PC-3 (cell line): ENCODE measurements around the gene AUTS2. TPM values are rescaled to one million over a fixed set of nuclear protein-coding genes. Genes with fewer than 3 reads are reported as not detected.

ENCODE experiments used
- ATAC-seq: fragments of 200-7000 bp; cut with Tn5 transposase; 2 replicates; pipeline ENCODE4 v1.9.1; 2020; ENCODE audit warnings: mild to moderate bottlenecking, moderate library complexity
- BruUV-seq: library from RNA; stranded (reverse); fragments of 400-500 nt; replicated peaks from 2 replicates; lab custom pipeline; 2021; lab: Mats Ljungman, UMichigan
- CTCF ChIA-PET: fragments of 300-600 bp; sonication (Branson Sonifier 250); formaldehyde crosslinking; loops from one replicate; lab custom pipeline; 2022; ENCODE audit warnings: antibody characterized with exemption; lab: Charles Lee
- POLR2A ChIA-PET: fragments of 300-600 bp; sonication (Branson Sonifier 250); formaldehyde crosslinking; loops from one replicate; lab custom pipeline; 2022; ENCODE audit warnings: antibody characterized with exemption; ENCODE audit not compliant: unreplicated experiment; lab: Charles Lee
- DNase-seq: peaks from one replicate; pipeline ENCODE4 v3.0.0-alpha.2; 2015
- H2AFZ ChIP-seq: fragments of 300-600 bp; sonication (generic); 2 replicates; pipeline ENCODE4 v1.6.0; 2016; ENCODE audit warnings: antibody characterized with exemption, low read length
- H3F3A ChIP-seq: fragments of 300-600 bp; sonication (generic); one replicate; pipeline ENCODE4 v1.6.0; 2017; ENCODE audit warnings: antibody characterized with exemption, low read length, control low read depth, mild to moderate bottlenecking; ENCODE audit not compliant: unreplicated experiment
- H3K27ac ChIP-seq: fragments of 300-600 bp; sonication (generic); 2 replicates; pipeline ENCODE4 v1.5.1; 2016; ENCODE audit warnings: mild to moderate bottlenecking, low read length
- H3K27me3 ChIP-seq: fragments of 300-600 bp; sonication (generic); 2 replicates; pipeline ENCODE4 v1.6.1; 2016; ENCODE audit warnings: low read length, mixed read lengths
- H3K36me3 ChIP-seq: fragments of 300-600 bp; sonication (generic); 2 replicates; pipeline ENCODE4 v1.6.1; 2016; ENCODE audit warnings: low read depth, mixed run types, low read length, mixed read lengths
- H3K4me1 ChIP-seq: fragments of 300-600 bp; sonication (generic); 2 replicates; pipeline ENCODE4 v1.5.1; 2016; ENCODE audit warnings: low read length; ENCODE audit not compliant: insufficient read depth
- H3K4me2 ChIP-seq: fragments of 300-600 bp; sonication (generic); 2 replicates; pipeline ENCODE4 v1.6.0; 2016; ENCODE audit warnings: low read length
- H3K4me3 ChIP-seq: fragments of 300-600 bp; sonication (generic); 2 replicates; pipeline ENCODE4 v1.5.1; 2016; ENCODE audit warnings: mild to moderate bottlenecking, low read length, mixed read lengths
- H3K79me2 ChIP-seq: fragments of 300-600 bp; sonication (generic); 2 replicates; pipeline ENCODE4 v1.6.1; 2017; ENCODE audit warnings: low read length, mixed read lengths
- H3K9ac ChIP-seq: fragments of 300-600 bp; sonication (generic); 2 replicates; pipeline ENCODE4 v1.6.0; 2016; ENCODE audit warnings: mild to moderate bottlenecking, low read length
- H3K9me2 ChIP-seq: fragments of 300-600 bp; sonication (generic); replicated peaks from 2 replicates; pipeline ENCODE4 v1.6.1; 2016; ENCODE audit warnings: mixed run types, low read length, mixed read lengths
- H3K9me3 ChIP-seq: fragments of 300-600 bp; sonication (generic); 2 replicates; pipeline ENCODE4 v1.6.1; 2016; ENCODE audit warnings: low read length, mixed read lengths
- H4K20me1 ChIP-seq: fragments of 300-600 bp; sonication (generic); 2 replicates; pipeline ENCODE4 v1.6.1; 2016; ENCODE audit warnings: low read length, mixed read lengths
- CTCF ChIP-seq: fragments of 300-600 bp; sonication (generic); conservative IDR thresholded peaks from 2 replicates; pipeline ENCODE4 v1.5.1; 2017; ENCODE audit warnings: antibody characterized with exemption, low read depth, mild to moderate bottlenecking, low read length
- EZH2 ChIP-seq: fragments of 300-600 bp; sonication (generic); IDR thresholded peaks from one replicate; pipeline ENCODE4 v1.6.1; 2017; ENCODE audit warnings: antibody characterized with exemption, mild to moderate bottlenecking, low read length; ENCODE audit not compliant: unreplicated experiment
- EZH2phosphoT487 ChIP-seq: fragments of 300-600 bp; sonication (generic); IDR thresholded peaks from 2 replicates; pipeline ENCODE4 v1.6.1; 2018; ENCODE audit warnings: mild to moderate bottlenecking, antibody characterized with exemption, low read length, borderline replicate concordance
- intact Hi-C: fragments of 100-400 bp; cut with micrococcal nuclease; formaldehyde crosslinking; loops from 2 replicates; pipeline ENCODE4 v1.9.0; 2023
- total RNA-seq: library from RNA; depleted of rRNA; stranded (reverse); fragments of >200 nt; gene quantifications from 2 replicates; pipeline ENCODE4 v1.2.3, GENCODE V29; 2014

Gene AUTS2
- total RNA-seq, 1 experiment from 2014 or later: not detected

GRCh38 chr7:70595755-70596597, 997.7 kb downstream of the AUTS2 start:
- H3K9me2 ChIP-seq: no peaks in the 10 kb centered on the region
- H3K27ac ChIP-seq: no peak overlapping the region
- H4K20me1 ChIP-seq: no peaks in the 10 kb centered on the region
- H3K27me3 ChIP-seq: no peaks in the 10 kb centered on the region
- no peaks in the 10 kb centered on the region for H3K36me3 ChIP-seq
- no peaks in the 10 kb centered on the region for H3F3A ChIP-seq
- H3K4me2 ChIP-seq: no peak overlapping the region
- H2AFZ ChIP-seq: no peak overlapping the region
- CTCF ChIA-PET: no interaction called here
- no TSS peak for BruUV-seq
- POLR2A ChIA-PET: no interaction called here
- H3K4me1 ChIP-seq: no peaks in the 10 kb centered on the region
- intact Hi-C loops: no loop called here
- H3K9ac ChIP-seq: no peak overlapping the region
- DNase-seq (no peak), ATAC-seq (no peak)
- TF ChIP-seq CTCF (no peak), EZH2phosphoT487 (no peak), EZH2 (no peak)
- no peaks in the 10 kb centered on the region for H3K9me3 ChIP-seq
- no peak overlapping the region for H3K4me3 ChIP-seq
- no peaks in the 10 kb centered on the region for H3K79me2 ChIP-seq

GRCh38 chr7:70596598-70596913, 998.3 kb downstream of the AUTS2 start:
- Histone ChIP-seq H3K9ac (no peak overlapping the region), H3K27ac (no peak overlapping the region), H4K20me1 (no peaks in the 10 kb centered on the region), H3K36me3 (no peaks in the 10 kb centered on the region), H3K4me3 (no peak overlapping the region), H2AFZ (no peak overlapping the region), H3K9me3 (no peaks in the 10 kb centered on the region), H3K79me2 (no peaks in the 10 kb centered on the region), H3K9me2 (no peaks in the 10 kb centered on the region), H3K27me3 (no peaks in the 10 kb centered on the region), H3K4me2 (no peak overlapping the region), H3F3A (no peaks in the 10 kb centered on the region), H3K4me1 (no peaks in the 10 kb centered on the region)
- ATAC-seq (no peak), DNase-seq (no peak)
- TF ChIP-seq EZH2phosphoT487 (no peak), EZH2 (no peak), CTCF (no peak)
- ChIA-PET CTCF (no interaction called here), POLR2A (no interaction called here)
- BruUV-seq: no TSS peak
- intact Hi-C loops: no loop called here

- ChIA-PET CTCF (no interaction called here), POLR2A (no interaction called here)
- Histone ChIP-seq H3K27ac (no peak overlapping the region), H4K20me1 (no peaks in the 10 kb centered on the region), H3K9ac (no peak overlapping the region), H3K9me2 (no peaks in the 10 kb centered on the region), H3K4me2 (no peak overlapping the region), H3K9me3 (no peaks in the 10 kb centered on the region), H2AFZ (no peak overlapping the region), H3K79me2 (no peaks in the 10 kb centered on the region), H3K4me3 (no peak overlapping the region), H3F3A (no peaks in the 10 kb centered on the region), H3K36me3 (no peaks in the 10 kb centered on the region), H3K27me3 (no peaks in the 10 kb centered on the region), H3K4me1 (no peaks in the 10 kb centered on the region)
- no peak for ATAC-seq
- DNase-seq: no peak
- TF ChIP-seq CTCF (no peak), EZH2phosphoT487 (no peak), EZH2 (no peak)
- intact Hi-C loops: no loop called here
- BruUV-seq: no TSS peak
Observed at GRCh38 chr7:70597066-70597465, 998.8 kb downstream of the AUTS2 start.
